GM18868 (cell line): ENCODE results near the gene LRRC34.

Source experiments
- ATAC-seq: cut with Tn5 transposase; IDR thresholded peaks from one replicate; pipeline ENCODE4 v1.9.1; 2021; ENCODE audit warnings: mild to moderate bottlenecking, moderate library complexity; ENCODE audit not compliant: unreplicated experiment

Gene LRRC34

GRCh38 chr3:169813757-169814517 is 1.2 kb upstream of the LRRC34 start:
- peak; percentile 90 for ATAC-seq

- no peak for ATAC-seq
These were observed 574 bp upstream of the LRRC34 start for GRCh38 chr3:169813278-169813677.

- peak; percentile 7 for ATAC-seq
These were observed 923 bp downstream of the LRRC34 start for GRCh38 chr3:169811631-169812331.

- no peak for ATAC-seq
These were observed 3.4 kb downstream of the LRRC34 start for GRCh38 chr3:169809230-169809795.

GRCh38 chr3:169804681-169805080 is 8.0 kb downstream of the LRRC34 start:
- ATAC-seq = no peak

GRCh38 chr3:169792359-169792758 is 20.3 kb downstream of the LRRC34 start:
- ATAC-seq = no peak

GRCh38 chr3:169790687-169791429 is 21.8 kb downstream of the LRRC34 start:
- no peak for ATAC-seq

- no peak for ATAC-seq
These were observed 22.5 kb downstream of the LRRC34 start for GRCh38 chr3:169790219-169790618.

- ATAC-seq = no peak
These were observed 24.9 kb downstream of the LRRC34 start for GRCh38 chr3:169787791-169788190.

- no peak for ATAC-seq
These were observed 25.6 kb downstream of the LRRC34 start for GRCh38 chr3:169787120-169787519.

- ATAC-seq = no peak
These were observed 31.4 kb downstream of the LRRC34 start for GRCh38 chr3:169781209-169781855.

- ATAC-seq = no peak
These were observed 32.0 kb downstream of the LRRC34 start for GRCh38 chr3:169780742-169781141.

- no peak for ATAC-seq
These were observed 34.9 kb downstream of the LRRC34 start for GRCh38 chr3:169777822-169778221.

- no peak for ATAC-seq
These were observed 38.5 kb downstream of the LRRC34 start for GRCh38 chr3:169774186-169774585.

- peak; percentile 81 for ATAC-seq
These were observed 39.5 kb downstream of the LRRC34 start, which contains the start of gene MYNN for GRCh38 chr3:169772897-169773816. TSS of gene MYNN (plus strand) at chr3:169773396. CDS start at chr3:169774296, 900 bp downstream.

- ATAC-seq = peak; percentile 15
These were observed 40.3 kb downstream of the LRRC34 start for GRCh38 chr3:169772305-169772896.

- ATAC-seq = no peak
These were observed 41.0 kb downstream of the LRRC34 start for GRCh38 chr3:169771497-169772304.
